ENCODE results near the gene CLEC16A. TPM values are rescaled to one million over a fixed set of nuclear protein-coding genes. Genes with fewer than 3 reads are reported as not detected.

CLEC16A gene
- total RNA-seq, 1 donor from 2014 or later, result 20.9 TPM

- no peak for ATAC-seq (ENCODE audit: poor library complexity)
- DNase-seq, result no peak
- intact Hi-C loops (cut with DNase I), result no loop called here
These were observed 97.8 kb downstream of the CLEC16A start for GRCh38 chr16:11042191-11042590.

- no peak for DNase-seq
- no peak for ATAC-seq (ENCODE audit: poor library complexity)
- intact Hi-C loops (cut with DNase I), result no loop called here
These were observed 101.1 kb downstream of the CLEC16A start for GRCh38 chr16:11045441-11045840.

- ATAC-seq (ENCODE audit: poor library complexity), result peak; percentile 44
- DNase-seq, result no peak
- intact Hi-C loops (cut with DNase I), result no loop called here
These were observed 101.5 kb downstream of the CLEC16A start for GRCh38 chr16:11045846-11046245.

GRCh38 chr16:11046382-11046931 lies 102.1 kb downstream of the CLEC16A start:
- ATAC-seq (ENCODE audit: poor library complexity) (no peak), DNase-seq (no peak)
- intact Hi-C loops (cut with DNase I), result no loop called here

GRCh38 chr16:11047057-11047456 lies 102.7 kb downstream of the CLEC16A start:
- intact Hi-C loops (cut with DNase I), result no loop called here
- DNase-seq (no peak), ATAC-seq (ENCODE audit: poor library complexity) (peak; percentile 48)

- intact Hi-C loops (cut with DNase I), result no loop called here
- DNase-seq (no peak), ATAC-seq (ENCODE audit: poor library complexity) (no peak)
These were observed 103.8 kb downstream of the CLEC16A start for GRCh38 chr16:11047939-11048800.

GRCh38 chr16:11049396-11050059 lies 105.2 kb downstream of the CLEC16A start:
- intact Hi-C loops (cut with DNase I), result no loop called here
- ATAC-seq (ENCODE audit: poor library complexity) (no peak), DNase-seq (no peak)

GRCh38 chr16:11050536-11050935 lies 106.2 kb downstream of the CLEC16A start:
- intact Hi-C loops (cut with DNase I), result no loop called here
- ATAC-seq (ENCODE audit: poor library complexity), result no peak

GRCh38 chr16:11050944-11051343 lies 106.6 kb downstream of the CLEC16A start:
- ATAC-seq (ENCODE audit: poor library complexity) (no peak), DNase-seq (no peak)
- intact Hi-C loops (cut with DNase I), result no loop called here

More at GRCh38 chr16:11050536-11050935, 106.2 kb downstream of the CLEC16A start:
- DNase-seq, result no peak

- intact Hi-C loops (cut with DNase I), result no loop called here
- DNase-seq (no peak), ATAC-seq (ENCODE audit: poor library complexity) (no peak)
These were observed 107.1 kb downstream of the CLEC16A start for GRCh38 chr16:11051430-11051829.

GRCh38 chr16:11051879-11052808 lies 107.8 kb downstream of the CLEC16A start:
- intact Hi-C loops (cut with DNase I), result no loop called here
- no peak for ATAC-seq (ENCODE audit: poor library complexity)
- DNase-seq, result no peak

- intact Hi-C loops (cut with DNase I), result no loop called here
- no peak for ATAC-seq (ENCODE audit: poor library complexity)
- DNase-seq, result no peak
These were observed 109.6 kb downstream of the CLEC16A start for GRCh38 chr16:11053916-11054460.

GRCh38 chr16:11056090-11056992 lies 112.0 kb downstream of the CLEC16A start:
- DNase-seq (no peak), ATAC-seq (ENCODE audit: poor library complexity) (no peak)
- intact Hi-C loops (cut with DNase I), result no loop called here

GRCh38 chr16:11056993-11057649 lies 112.8 kb downstream of the CLEC16A start:
- intact Hi-C loops (cut with DNase I), result no loop called here
- ATAC-seq (ENCODE audit: poor library complexity) (no peak), DNase-seq (no peak)

GRCh38 chr16:11057711-11058345 lies 113.5 kb downstream of the CLEC16A start:
- ATAC-seq (ENCODE audit: poor library complexity) (no peak), DNase-seq (no peak)
- intact Hi-C loops (cut with DNase I), result no loop called here

GRCh38 chr16:11058832-11059231 lies 114.5 kb downstream of the CLEC16A start:
- ATAC-seq (ENCODE audit: poor library complexity) (no peak), DNase-seq (no peak)
- intact Hi-C loops (cut with DNase I), result no loop called here

GRCh38 chr16:11059588-11059987 lies 115.2 kb downstream of the CLEC16A start:
- intact Hi-C loops (cut with DNase I), result no loop called here
- DNase-seq (no peak), ATAC-seq (ENCODE audit: poor library complexity) (no peak)

All from Right ventricle myocardium superior (tissue), 1 donor.